AG09319 (cell line): ENCODE results near the gene FGFRL1.

Source experiments
- DNase-seq: peaks from one replicate; pipeline ENCODE4 v3.0.0-alpha.2; 2010; ENCODE audit warnings: low read depth; ENCODE audit errors: extremely low read depth
- CTCF ChIP-seq: IDR thresholded peaks from 2 replicates; pipeline ENCODE4 v1.5.1; 2011; ENCODE audit warnings: low read depth, mild to moderate bottlenecking, inconsistent platforms, low read length, moderate library complexity

FGFRL1 gene

GRCh38 chr4:1017211-1017610, 5.8 kb downstream of the FGFRL1 start:
- DNase-seq = no peak
- no peak for TF ChIP-seq CTCF

GRCh38 chr4:1017706-1018105, 6.3 kb downstream of the FGFRL1 start:
- no peak for TF ChIP-seq CTCF
- no peak for DNase-seq

GRCh38 chr4:1018147-1019020, 7.0 kb downstream of the FGFRL1 start:
- TF ChIP-seq CTCF = no peak

GRCh38 chr4:1019320-1019719, 7.9 kb downstream of the FGFRL1 start:
- TF ChIP-seq CTCF = no peak
- DNase-seq = no peak

More at GRCh38 chr4:1018147-1019020, 7.0 kb downstream of the FGFRL1 start:
- no peak for DNase-seq

DNA sequence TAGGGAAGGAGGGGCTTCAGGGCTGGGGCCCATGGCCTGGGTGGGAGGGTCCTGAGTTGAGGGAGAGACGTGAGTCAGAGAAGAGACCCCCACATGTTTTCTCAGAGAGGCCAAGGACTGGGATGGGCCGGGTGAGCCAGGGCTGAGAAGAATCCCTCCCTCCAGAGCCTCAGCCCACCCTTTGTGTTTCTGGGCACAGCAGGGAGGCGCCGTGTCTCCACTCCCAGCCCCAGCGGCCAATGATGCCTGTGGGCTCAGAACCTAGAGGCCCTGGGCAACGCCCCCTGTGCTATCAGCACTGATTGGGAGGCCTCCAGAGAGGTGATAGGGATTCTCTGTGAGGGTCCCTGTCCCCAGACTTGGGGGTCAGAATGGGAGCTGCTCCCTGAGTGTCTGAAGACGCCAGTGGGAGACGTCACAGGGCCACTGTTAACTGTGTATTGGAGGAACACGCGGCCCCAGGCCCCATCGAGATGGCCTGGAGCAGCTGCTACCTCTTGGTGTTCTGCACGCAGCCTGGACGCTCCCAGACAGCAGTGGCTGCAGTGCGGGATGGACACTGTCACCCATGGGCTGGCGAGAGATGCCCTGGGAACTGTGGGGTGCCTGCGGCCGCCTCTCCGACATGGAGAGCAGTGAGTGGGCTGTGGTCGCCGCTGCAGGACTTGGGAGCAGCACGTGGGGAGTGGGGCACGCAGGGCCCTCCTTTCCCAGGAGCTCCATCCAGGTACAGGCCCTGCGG, 8.5 kb downstream of the FGFRL1 start:
- DNase-seq = no peak

GRCh38 chr4:1021386-1022050, 10.1 kb downstream of the FGFRL1 start:
- TF ChIP-seq CTCF = no peak
- DNase-seq = no peak

More for the DNA sequence above, 8.5 kb downstream of the FGFRL1 start:
- TF ChIP-seq CTCF = no peak
